ENCODE data around the gene LRIG3.

Gene LRIG3

DNA sequence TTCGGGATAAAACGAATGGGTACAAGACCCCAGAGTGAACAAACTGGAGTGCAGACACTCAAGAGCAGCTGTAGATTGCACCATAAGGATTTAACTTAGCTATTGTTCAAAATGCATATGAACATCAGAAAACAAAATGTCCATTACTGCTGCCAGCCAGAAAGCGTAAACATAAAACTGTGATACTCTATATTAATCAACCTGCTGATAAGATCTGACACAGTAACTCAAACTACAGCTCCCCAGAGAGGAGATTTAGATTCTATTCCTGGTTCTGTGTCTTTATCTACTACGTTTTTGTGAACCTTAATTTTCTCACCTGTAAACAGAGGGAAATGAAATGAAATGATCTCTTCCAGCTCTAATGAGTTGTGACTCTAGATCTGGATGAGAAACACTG is 22.3 kb downstream of the LRIG3 start:
- Histone ChIP-seq H3K27me3 (ENCODE audit: control insufficient read depth in 3 of 3, insufficient read depth in 3 of 3, low read depth in 1 of 3, low read length in 3 of 3) (no peaks in the 10 kb centered on the region), H2BK120ac (ENCODE audit: low read depth, low read length) (no peak overlapping the region), H3K4me3 (ENCODE audit: low read length in 2 of 2) (no peak overlapping the region), H3K79me1 (ENCODE audit: low read depth, low read length) (no peaks in the 10 kb centered on the region), H3K9ac (ENCODE audit: low read depth, low read length, poor library complexity) (no peak overlapping the region), H3K4me2 (ENCODE audit: insufficient read depth, low read length, poor library complexity, severe bottlenecking) (no peak overlapping the region), H3K27ac (replicated peaks; ENCODE audit: low read length) (no peak overlapping the region), H3K36me3 (replicated peaks in 1 of 2; ENCODE audit: control insufficient read depth in 2 of 2, insufficient read depth in 2 of 2, low read length in 2 of 2) (peaks cover 0 to 2% of the 10 kb centered on the region in 2 donors), H2BK15ac (ENCODE audit: low read length) (no peak overlapping the region), H3K9me3 (replicated peaks in 1 of 2; ENCODE audit: control insufficient read depth in 2 of 2, insufficient read depth in 1 of 2, low read depth in 1 of 2, low read length in 2 of 2) (no peaks in the 10 kb centered on the region), H3K14ac (ENCODE audit: low read length) (no peak overlapping the region), H2BK5ac (ENCODE audit: low read length) (no peak overlapping the region), H2BK12ac (ENCODE audit: low read length) (no peak overlapping the region), H3K4ac (ENCODE audit: low read length) (no peak overlapping the region), H4K91ac (ENCODE audit: low read depth, low read length, poor library complexity) (no peak overlapping the region), H3K4me1 (ENCODE audit: control insufficient read depth in 2 of 2, insufficient read depth in 1 of 2, low read depth in 1 of 2, low read length in 2 of 2) (no peaks in the 10 kb centered on the region), H3K18ac (ENCODE audit: low read length) (no peak overlapping the region), H4K8ac (ENCODE audit: low read depth, low read length) (no peak overlapping the region), H2AK5ac (ENCODE audit: low read depth, low read length) (no peak overlapping the region), H2AFZ (ENCODE audit: low read length) (no peak overlapping the region), H3K23ac (ENCODE audit: low read depth, low read length, poor library complexity) (no peak overlapping the region)
- no peak for DNase-seq (ENCODE audit: low spot score)
- no CpG with 5 or more reads among the region's 4 CpGs for WGBS, 2 donors (ENCODE audit: extremely low coverage in 2 of 2, insufficient read length in 2 of 2, insufficient replicate concordance in 1 of 2)

- H3K27ac ChIP-seq (replicated peaks; ENCODE audit: low read length) = no peak overlapping the region
- H2AFZ ChIP-seq (ENCODE audit: low read length) = no peak overlapping the region
- peaks cover under 1% of the 10 kb centered on the region for H3K79me1 ChIP-seq (ENCODE audit: low read depth, low read length)
- H3K4me1 ChIP-seq (ENCODE audit: control insufficient read depth in 2 of 2, insufficient read depth in 1 of 2, low read depth in 1 of 2, low read length in 2 of 2) = no peaks in the 10 kb centered on the region
- no peak overlapping the region for H3K14ac ChIP-seq (ENCODE audit: low read length)
- DNase-seq (ENCODE audit: low spot score) = no peak
- H4K91ac ChIP-seq (ENCODE audit: low read depth, low read length, poor library complexity) = no peak overlapping the region
- no peak overlapping the region for H3K9ac ChIP-seq (ENCODE audit: low read depth, low read length, poor library complexity)
- no peak overlapping the region for H2BK15ac ChIP-seq (ENCODE audit: low read length)
- WGBS, 2 donors (ENCODE audit: extremely low coverage in 2 of 2, insufficient read length in 2 of 2, insufficient replicate concordance in 1 of 2) = no CpG with 5 or more reads among the region's 1 CpG
- no peak overlapping the region for H3K4me3 ChIP-seq (ENCODE audit: low read length in 2 of 2)
- no peak overlapping the region for H4K8ac ChIP-seq (ENCODE audit: low read depth, low read length)
- H3K23ac ChIP-seq (ENCODE audit: low read depth, low read length, poor library complexity) = no peak overlapping the region
- H3K4me2 ChIP-seq (ENCODE audit: insufficient read depth, low read length, poor library complexity, severe bottlenecking) = no peak overlapping the region
- H2BK120ac ChIP-seq (ENCODE audit: low read depth, low read length) = no peak overlapping the region
- H2AK5ac ChIP-seq (ENCODE audit: low read depth, low read length) = no peak overlapping the region
- H3K18ac ChIP-seq (ENCODE audit: low read length) = no peak overlapping the region
- no peaks in the 10 kb centered on the region for H3K27me3 ChIP-seq (ENCODE audit: control insufficient read depth in 3 of 3, insufficient read depth in 3 of 3, low read depth in 1 of 3, low read length in 3 of 3)
- no peak overlapping the region for H2BK5ac ChIP-seq (ENCODE audit: low read length)
- H2BK12ac ChIP-seq (ENCODE audit: low read length) = no peak overlapping the region
- H3K9me3 ChIP-seq (replicated peaks in 1 of 2; ENCODE audit: control insufficient read depth in 2 of 2, insufficient read depth in 1 of 2, low read depth in 1 of 2, low read length in 2 of 2) = no peaks in the 10 kb centered on the region
- no peak overlapping the region for H3K4ac ChIP-seq (ENCODE audit: low read length)
- H3K36me3 ChIP-seq (replicated peaks in 1 of 2; ENCODE audit: control insufficient read depth in 2 of 2, insufficient read depth in 2 of 2, low read length in 2 of 2) = peaks cover 0 to 2% of the 10 kb centered on the region in 2 donors
Observed at GRCh38 chr12:58896278-58896677, 24.0 kb downstream of the LRIG3 start.

DNA sequence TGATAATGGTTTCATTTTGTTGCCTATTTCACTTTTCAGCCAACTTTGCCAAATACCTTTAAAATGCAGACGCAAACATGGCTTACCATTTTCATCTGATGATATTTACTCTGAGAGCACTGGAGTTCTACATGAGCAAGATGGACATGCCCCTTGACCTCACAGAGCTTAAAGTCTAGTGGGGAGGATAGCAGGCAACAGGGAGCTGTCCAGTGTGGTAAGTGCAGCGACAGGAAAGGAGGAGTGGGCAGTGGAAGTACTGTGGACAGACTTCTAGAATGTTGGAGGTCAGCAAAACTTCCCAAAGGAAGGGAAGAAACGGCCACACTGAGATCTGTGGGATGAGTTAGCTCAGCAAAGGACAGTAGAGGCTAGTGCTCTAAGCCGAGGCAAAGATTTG is 25.3 kb downstream of the LRIG3 start:
- Histone ChIP-seq H3K4me2 (ENCODE audit: insufficient read depth, low read length, poor library complexity, severe bottlenecking) (no peak overlapping the region), H3K27ac (replicated peaks; ENCODE audit: low read length) (no peak overlapping the region), H3K4me1 (ENCODE audit: control insufficient read depth in 2 of 2, insufficient read depth in 1 of 2, low read depth in 1 of 2, low read length in 2 of 2) (no peaks in the 10 kb centered on the region), H3K9me3 (replicated peaks in 1 of 2; ENCODE audit: control insufficient read depth in 2 of 2, insufficient read depth in 1 of 2, low read depth in 1 of 2, low read length in 2 of 2) (no peaks in the 10 kb centered on the region), H2BK120ac (ENCODE audit: low read depth, low read length) (no peak overlapping the region), H3K4me3 (ENCODE audit: low read length in 2 of 2) (no peak overlapping the region), H2AFZ (ENCODE audit: low read length) (no peak overlapping the region), H3K18ac (ENCODE audit: low read length) (no peak overlapping the region), H2BK5ac (ENCODE audit: low read length) (no peak overlapping the region), H3K14ac (ENCODE audit: low read length) (no peak overlapping the region), H4K8ac (ENCODE audit: low read depth, low read length) (no peak overlapping the region), H2BK12ac (ENCODE audit: low read length) (no peak overlapping the region), H3K27me3 (ENCODE audit: control insufficient read depth in 3 of 3, insufficient read depth in 3 of 3, low read depth in 1 of 3, low read length in 3 of 3) (no peaks in the 10 kb centered on the region), H3K23ac (ENCODE audit: low read depth, low read length, poor library complexity) (no peak overlapping the region), H4K91ac (ENCODE audit: low read depth, low read length, poor library complexity) (no peak overlapping the region), H3K79me1 (ENCODE audit: low read depth, low read length) (peaks cover 2% of the 10 kb centered on the region), H2AK5ac (ENCODE audit: low read depth, low read length) (no peak overlapping the region), H3K9ac (ENCODE audit: low read depth, low read length, poor library complexity) (no peak overlapping the region), H3K36me3 (replicated peaks in 1 of 2; ENCODE audit: control insufficient read depth in 2 of 2, insufficient read depth in 2 of 2, low read length in 2 of 2) (peaks cover 1 to 2% of the 10 kb centered on the region in 2 donors), H2BK15ac (ENCODE audit: low read length) (no peak overlapping the region), H3K4ac (ENCODE audit: low read length) (no peak overlapping the region)
- DNase-seq (ENCODE audit: low spot score) = no peak
- no CpG with 5 or more reads among the region's 4 CpGs for WGBS, 2 donors (ENCODE audit: extremely low coverage in 2 of 2, insufficient read length in 2 of 2, insufficient replicate concordance in 1 of 2)

DNA sequence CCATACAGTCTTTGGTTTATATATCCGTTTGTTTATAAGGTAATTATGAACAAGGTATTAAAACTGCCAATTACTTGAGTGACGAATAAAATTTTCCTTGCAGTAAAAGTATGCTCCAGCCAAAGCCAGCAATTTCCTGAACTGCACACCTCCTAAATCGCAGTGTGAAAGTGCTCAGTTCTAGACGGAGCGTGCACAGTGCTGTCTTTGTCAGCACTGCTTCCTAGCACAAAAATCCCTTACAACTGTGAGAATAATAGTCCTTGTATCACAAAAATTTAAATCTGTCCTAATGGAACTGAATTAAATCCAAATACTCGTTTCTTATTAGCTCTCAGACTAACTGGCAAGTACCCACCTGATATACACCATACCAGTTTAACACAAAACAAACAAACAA is 26.3 kb downstream of the LRIG3 start:
- no peak overlapping the region for H3K14ac ChIP-seq (ENCODE audit: low read length)
- no peak overlapping the region for H3K27ac ChIP-seq (replicated peaks; ENCODE audit: low read length)
- no peak overlapping the region for H3K23ac ChIP-seq (ENCODE audit: low read depth, low read length, poor library complexity)
- no peak overlapping the region for H2BK120ac ChIP-seq (ENCODE audit: low read depth, low read length)
- H3K36me3 ChIP-seq (replicated peaks in 1 of 2; ENCODE audit: control insufficient read depth in 2 of 2, insufficient read depth in 2 of 2, low read length in 2 of 2) = peaks cover 5 to 11% of the 10 kb centered on the region in 2 donors
- peaks cover 2% of the 10 kb centered on the region for H3K79me1 ChIP-seq (ENCODE audit: low read depth, low read length)
- DNase-seq (ENCODE audit: low spot score) = no peak
- no peak overlapping the region for H2AK5ac ChIP-seq (ENCODE audit: low read depth, low read length)
- no peak overlapping the region for H3K4me3 ChIP-seq (ENCODE audit: low read length in 2 of 2)
- no peaks in the 10 kb centered on the region for H3K4me1 ChIP-seq (ENCODE audit: control insufficient read depth in 2 of 2, insufficient read depth in 1 of 2, low read depth in 1 of 2, low read length in 2 of 2)
- no peak overlapping the region for H2BK15ac ChIP-seq (ENCODE audit: low read length)
- H3K9me3 ChIP-seq (replicated peaks in 1 of 2; ENCODE audit: control insufficient read depth in 2 of 2, insufficient read depth in 1 of 2, low read depth in 1 of 2, low read length in 2 of 2) = no peaks in the 10 kb centered on the region
- no peak overlapping the region for H2AFZ ChIP-seq (ENCODE audit: low read length)
- no peak overlapping the region for H2BK12ac ChIP-seq (ENCODE audit: low read length)
- H3K27me3 ChIP-seq (ENCODE audit: control insufficient read depth in 3 of 3, insufficient read depth in 3 of 3, low read depth in 1 of 3, low read length in 3 of 3) = no peaks in the 10 kb centered on the region
- no peak overlapping the region for H4K91ac ChIP-seq (ENCODE audit: low read depth, low read length, poor library complexity)
- H4K8ac ChIP-seq (ENCODE audit: low read depth, low read length) = no peak overlapping the region
- WGBS, 2 donors (ENCODE audit: extremely low coverage in 2 of 2, insufficient read length in 2 of 2, insufficient replicate concordance in 1 of 2) = no CpG with 5 or more reads among the region's 6 CpGs
- no peak overlapping the region for H2BK5ac ChIP-seq (ENCODE audit: low read length)
- H3K4ac ChIP-seq (ENCODE audit: low read length) = no peak overlapping the region
- no peak overlapping the region for H3K9ac ChIP-seq (ENCODE audit: low read depth, low read length, poor library complexity)
- no peak overlapping the region for H3K18ac ChIP-seq (ENCODE audit: low read length)
- H3K4me2 ChIP-seq (ENCODE audit: insufficient read depth, low read length, poor library complexity, severe bottlenecking) = no peak overlapping the region
